Measurements from ENCODE around the gene MYL2. TPM values are rescaled to one million over a fixed set of nuclear protein-coding genes. Genes with fewer than 3 reads are reported as not detected.

Gene MYL2
- total and polyA plus RNA-seq, 10 of the 15 experiments (the other 5 are each of a cell fraction or from before 2014, with no cell fraction given), result 0.08 to 1.8 (median 0.57) TPM; not detected in 1

GRCh38 chr12:110913119-110914056 is 7.0 kb downstream of the MYL2 start (continued):
- TF ChIP-seq ESRRA (IDR thresholded peaks at IDR 0.05; ENCODE audit: low read length) (peak; percentile 96), NR2F1 (conservative IDR thresholded peaks at IDR 0.05) (peak; percentile 95), TARDBP (IDR thresholded peaks at IDR 0.05; ENCODE audit: borderline replicate concordance) (no peak; the same call in 1 of the 2 replicates), E4F1 (IDR thresholded peaks at IDR 0.05; ENCODE audit: borderline replicate concordance, partially characterized antibody) (no peak), E2F4 (IDR thresholded peaks at IDR 0.05; ENCODE audit: low read depth, low read length) (no peak), ZNF592 (IDR thresholded peaks at IDR 0.05) (0 out of 2 replicates have a peak, but pooled peaks have one; percentile 19), CHD1 (IDR thresholded peaks at IDR 0.05; ENCODE audit: low read depth, low read length) (no peak), KDM1A (IDR thresholded peaks at IDR 0.05; ENCODE audit: borderline replicate concordance) (no peak), ETV6 (conservative IDR thresholded peaks at IDR 0.05 in 1 of 2, IDR thresholded peaks at IDR 0.05 in 1 of 2; ENCODE audit: borderline replicate concordance in 1 of 2, low read depth in 1 of 2) (0 out of 4 replicates have a peak, but pooled peaks of 1 of the 2 experiments have one; percentile 23), PAX5 (IDR thresholded peaks at IDR 0.05; ENCODE audit: borderline replicate concordance, low read depth, low read length) (0 out of 2 replicates have a peak, but pooled peaks have one; percentile 67), RELA (IDR thresholded peaks at IDR 0.05; ENCODE audit: borderline replicate concordance, partially characterized antibody) (peak; percentile 8), POLR2A (IDR thresholded peaks at IDR 0.05; ENCODE audit: low read depth, low read length) (peak; percentile 50; the same call in 1 of the 2 replicates), TBL1XR1 (IDR thresholded peaks at IDR 0.05; ENCODE audit: low read depth, low read length) (peak; percentile 8; the same call in 1 of the 2 replicates), BACH1 (IDR thresholded peaks at IDR 0.05; ENCODE audit: borderline replicate concordance) (peak; percentile 89; the same call in 1 of the 2 replicates), RCOR1 (conservative IDR thresholded peaks at IDR 0.05; ENCODE audit: low read depth, low read length) (no peak; the same call in 1 of the 2 replicates), BRCA1 (IDR thresholded peaks at IDR 0.05; ENCODE audit: low read depth, low read length) (no peak), MEF2A (IDR thresholded peaks at IDR 0.05; ENCODE audit: insufficient read depth, low read depth, low read length) (peak; percentile 55; the same call in 1 of the 2 replicates), HDGF (IDR thresholded peaks at IDR 0.05) (peak; percentile 54)

Measured in GM12878 (cell line).